Islet precursor cell (in vitro differentiated cells): Measurements from ENCODE around the gene HDGFL2.

ENCODE experiments used
- DNase-seq: peaks from one replicate; pipeline ENCODE4 v3.0.0-alpha.2; 2018

HDGFL2 gene

GRCh38 chr19:4471403-4472173 is 509 bp upstream of the HDGFL2 start:
- DNase-seq = peak; percentile 100

GRCh38 chr19:4473011-4473762 is 1.1 kb downstream of the HDGFL2 start:
- DNase-seq = no peak

GRCh38 chr19:4473763-4474513 is 1.8 kb downstream of the HDGFL2 start:
- no peak for DNase-seq

GRCh38 chr19:4474514-4475022 is 2.5 kb downstream of the HDGFL2 start:
- DNase-seq = peak; percentile 91

GRCh38 chr19:4477034-4477801 is 5.1 kb downstream of the HDGFL2 start:
- DNase-seq = no peak

GRCh38 chr19:4482721-4483364 is 10.7 kb downstream of the HDGFL2 start:
- no peak for DNase-seq

GRCh38 chr19:4483385-4483784 is 11.3 kb downstream of the HDGFL2 start:
- DNase-seq = no peak

GRCh38 chr19:4487572-4487971 is 15.5 kb downstream of the HDGFL2 start:
- no peak for DNase-seq

- DNase-seq = no peak
These were observed 16.4 kb downstream of the HDGFL2 start for GRCh38 chr19:4488496-4488895.

- no peak for DNase-seq
These were observed 19.3 kb downstream of the HDGFL2 start for GRCh38 chr19:4491446-4491845.

- no peak for DNase-seq
These were observed 20.4 kb downstream of the HDGFL2 start for GRCh38 chr19:4492337-4493103.

- DNase-seq = no peak
These were observed 21.2 kb downstream of the HDGFL2 start for GRCh38 chr19:4493104-4493928.

GRCh38 chr19:4493929-4494690 is 22.0 kb downstream of the HDGFL2 start:
- no peak for DNase-seq

GRCh38 chr19:4494691-4495064 is 22.6 kb downstream of the HDGFL2 start:
- DNase-seq = no peak

GRCh38 chr19:4495471-4495870 is 23.4 kb downstream of the HDGFL2 start:
- no peak for DNase-seq

- DNase-seq = no peak
These were observed 24.2 kb downstream of the HDGFL2 start for GRCh38 chr19:4496304-4496703.

GRCh38 chr19:4497770-4498389 is 25.8 kb downstream of the HDGFL2 start:
- DNase-seq = no peak

GRCh38 chr19:4498694-4499093 is 26.6 kb downstream of the HDGFL2 start:
- no peak for DNase-seq

- DNase-seq = no peak
These were observed 27.2 kb downstream of the HDGFL2 start for GRCh38 chr19:4499318-4499717.
